K562 (cell line): Measurements from ENCODE around the gene TRAK1. TPM values are rescaled to one million over a fixed set of nuclear protein-coding genes. Genes with fewer than 3 reads are reported as not detected.

Experiments used
- ATAC-seq: fragments of 200-7000 bp; cut with Tn5 transposase; 3 replicates; pipeline ENCODE4 v1.9.1; 2020; ENCODE audit warnings: moderate library complexity
- BruUV-seq: library from RNA; stranded (reverse); fragments of 400-500 nt; replicated peaks from 2 replicates; lab custom pipeline; 2021; lab: Mats Ljungman, UMichigan
- CTCF ChIA-PET: fragments of 300-600 bp; formaldehyde crosslinking; extraction: SDS; loops from one replicate; lab custom pipeline; 2021; ENCODE audit warnings: low intra/inter-chr PET ratio; lab: Yijun Ruan, JAX
- POLR2A ChIA-PET: fragments of 300-600, 350-650 bp; sonication (Branson Sonifier 250); formaldehyde crosslinking; extraction: SDS; loops from one replicate; lab custom pipeline; 2021; ENCODE audit warnings: antibody characterized with exemption, inconsistent platforms; lab: Yijun Ruan, JAX
- DNase-seq, 4 experiments: peaks; one replicate each; pipeline versions ENCODE4 v3.0.0 to v3.0.0-alpha.2; 2011 to 2018; ENCODE audit warnings: low spot score in 3 of 4, mixed read lengths in 3 of 4; ENCODE audit errors: extremely low read depth in 1 of 4
- FAIRE-seq: peaks from 2 replicates; lab custom pipeline; 2011; peaks lifted over from hg19 to GRCh38; lab: Jason Lieb, UNC
- H2AFZ ChIP-seq: 2 replicates; pipeline ENCODE4 v1.6.0; 2011; ENCODE audit warnings: low read depth, low read length, control low read depth, inconsistent platforms
- H3K27ac ChIP-seq: fragments of 200-600 bp; 3 replicates; pipeline ENCODE4 v1.8.0; 2011; ENCODE audit warnings: low read depth, mild to moderate bottlenecking, control low read depth, inconsistent platforms, low read length, moderate library complexity, mixed read lengths; ENCODE audit errors: extremely low read depth
- H3K27me3 ChIP-seq, 2 experiments: fragments of 300-600 bp in 1 of 2; 2 replicates in 1 of 2; 3 replicates in 1 of 2; pipeline versions ENCODE4 v1.6.0 to v1.8.0; 2011; ENCODE audit warnings: inconsistent platforms in 2 of 2, low read length in 2 of 2, mild to moderate bottlenecking in 1 of 2, mixed read lengths in 1 of 2, moderate library complexity in 1 of 2; ENCODE audit not compliant: control insufficient read depth in 2 of 2, insufficient read depth in 2 of 2
- H3K36me3 ChIP-seq: fragments of 300-600 bp; 3 replicates; pipeline ENCODE4 v1.8.0; 2011; ENCODE audit warnings: mild to moderate bottlenecking, low read length, inconsistent platforms; ENCODE audit not compliant: control insufficient read depth, insufficient read depth
- H3K4me1 ChIP-seq, 2 experiments: fragments of 200-600 bp in 1 of 2; replicated peaks in 1 of 2; 2 replicates in 1 of 2; 3 replicates in 1 of 2; pipeline versions ENCODE4 v1.5.1 to v1.8.0; 2011; ENCODE audit warnings: inconsistent platforms in 2 of 2, low read length in 2 of 2, mild to moderate bottlenecking in 1 of 2, mixed read lengths in 1 of 2, moderate library complexity in 1 of 2; ENCODE audit not compliant: control insufficient read depth in 2 of 2, insufficient read depth in 2 of 2
- H3K4me2 ChIP-seq: 2 replicates; pipeline ENCODE4 v1.6.1; 2011; ENCODE audit warnings: low read length, control low read depth, inconsistent platforms, mixed read lengths; ENCODE audit not compliant: insufficient read depth
- H3K4me3 ChIP-seq: fragments of 200-600 bp; sonication (generic), shearing (Covaris generic); 2 replicates; pipeline ENCODE4 v1.5.1; 2016; ENCODE audit warnings: control low read depth, inconsistent platforms
- H3K79me2 ChIP-seq: fragments of 200-600 bp; 3 replicates; pipeline ENCODE4 v1.8.0; 2011; ENCODE audit warnings: low read length, inconsistent platforms; ENCODE audit not compliant: control insufficient read depth, insufficient read depth
- H3K9ac ChIP-seq, 2 experiments: 2 replicates each; pipeline versions ENCODE4 v1.6.0 to v1.6.1; 2011; ENCODE audit warnings: low read depth in 2 of 2, low read length in 2 of 2, control low read depth in 1 of 2, inconsistent platforms in 1 of 2, mild to moderate bottlenecking in 1 of 2, mixed read lengths in 1 of 2; ENCODE audit not compliant: insufficient read depth in 1 of 2
- H3K9me1 ChIP-seq: one replicate; pipeline ENCODE4 v1.6.0; 2011; ENCODE audit warnings: inconsistent platforms, mild to moderate bottlenecking, low read length, moderate library complexity; ENCODE audit not compliant: control insufficient read depth, insufficient read depth
- H3K9me3 ChIP-seq: replicated peaks from 2 replicates; pipeline ENCODE4 v1.5.1; 2011; ENCODE audit warnings: low read depth, low read length, inconsistent platforms; ENCODE audit not compliant: control insufficient read depth, insufficient read depth
- H4K20me1 ChIP-seq: replicated peaks from 2 replicates; pipeline ENCODE4 v1.6.1; 2011; ENCODE audit warnings: low read length, inconsistent platforms, mixed read lengths; ENCODE audit not compliant: control insufficient read depth, insufficient read depth
- ARHGAP35 ChIP-seq: fragments of 450-650 bp; IDR thresholded peaks from 2 replicates; pipeline ENCODE4 v1.6.1; 2018; ENCODE audit not compliant: partially characterized antibody
- ARID2 ChIP-seq: fragments of 450-650 bp; IDR thresholded peaks from 2 replicates; pipeline ENCODE4 v1.6.1; 2017; ENCODE audit warnings: antibody characterized with exemption, mild to moderate bottlenecking
- CBFB ChIP-seq: sonication (generic); formaldehyde crosslinking; IDR thresholded peaks from 2 replicates; pipeline ENCODE4 v1.4.0; 2020; ENCODE audit warnings: mild to moderate bottlenecking, missing genetic modification reagents
- CSDE1 ChIP-seq, 2 experiments: fragments of 450-650 bp; IDR thresholded peaks; 2 replicates each; pipeline ENCODE4 v1.6.1; 2016; ENCODE audit warnings: mild to moderate bottlenecking in 1 of 2
- FOSL1 ChIP-seq: fragments of 200-800 bp; sonication (Bioruptor generic); conservative IDR thresholded peaks from 2 replicates; pipeline ENCODE4 v1.6.1; 2016; ENCODE audit warnings: missing genetic modification characterization, missing compliant biosample characterization
- SETDB1 ChIP-seq: IDR thresholded peaks from one replicate; pipeline ENCODE4 v1.6.1; 2012; ENCODE audit warnings: low read length, control low read depth, inconsistent platforms
- U2AF2 ChIP-seq: fragments of 200-400 bp; formaldehyde crosslinking; optimal IDR thresholded peaks from 2 replicates; pipeline ENCODE3; 2017; ENCODE audit warnings: low read depth, mild to moderate bottlenecking, low read length
- ZEB2 ChIP-seq: fragments of 450-650 bp; IDR thresholded peaks from 2 replicates; pipeline ENCODE4 v1.6.1; 2016
- ZNF212 ChIP-seq: fragments of 450-650 bp; formaldehyde crosslinking; IDR thresholded peaks from 2 replicates; pipeline ENCODE4 v1.4.0; 2020; ENCODE audit warnings: mild to moderate bottlenecking
- ZNF217 ChIP-seq: sonication (generic); formaldehyde crosslinking; IDR thresholded peaks from 2 replicates; pipeline ENCODE4 v1.8.0; 2022; ENCODE audit warnings: mild to moderate bottlenecking, missing genetic modification reagents
- WGBS: fragments of 100-300 bp; shearing (Covaris generic); methylation state at CpG from one replicate; pipeline ENCODE4 v1.1.6; 2016; ENCODE audit warnings: low coverage, mixed read lengths; ENCODE audit not compliant: insufficient coverage; ENCODE audit errors: missing lambda C conversion rate; 5-methylcytosine and 5-hydroxymethylcytosine counted together
- in situ Hi-C: fragments of 300-500 bp; cut with MboI; formaldehyde crosslinking; loops from 4 replicates; pipeline ENCODE4 v1.15.0; 2018; ENCODE audit warnings: inconsistent platforms, mixed read lengths
- intact Hi-C: fragments of 100-400 bp; cut with micrococcal nuclease; formaldehyde crosslinking; loops from 2 replicates; pipeline ENCODE4 v1.14.2; 2022
- polyA plus RNA-seq, 8 experiments: library from polyadenylated mRNA; depleted of rRNA in 4 of 8; stranded (reverse) in 5 of 8; unstranded in 3 of 8; fragments of >200 nt; fragmentation: Nextera tagmentation in 2 of 8; fragmentation: Illumina TruSeq in 1 of 8; extraction: Ambion mirVana in 2 of 8; extraction: Trizol in 1 of 8; gene quantifications; 2 replicates each; pipeline versions ENCODE4 v1.2.1 to v1.2.3, GENCODE V29; 2011 to 2014; ENCODE audit warnings: inconsistent platforms in 1 of 8, missing spikeins in 1 of 8
- total RNA-seq, 7 experiments: library from RNA; depleted of rRNA in 6 of 7; stranded (reverse); fragments of >200 nt in 6 of 7; fragmentation: Illumina TruSeq in 2 of 7; extraction: Trizol in 2 of 7; gene quantifications; 2 replicates each; pipeline versions ENCODE4 v1.2.1 to v1.2.3, GENCODE V29; 2011 to 2021; ENCODE audit warnings: low replicate concordance in 1 of 7
- TF ChIP-seq, protein P1 (sequence below), 3 experiments: IDR thresholded peaks in 2 of 3; conservative IDR thresholded peaks in 1 of 3; 2 replicates each; pipeline ENCODE4 v1.5.1; 2011 to 2012; ENCODE audit warnings: low read length in 3 of 3, mild to moderate bottlenecking in 3 of 3, control low read depth in 2 of 3, improper control_type of control experiment in 1 of 3, inconsistent platforms in 1 of 3, low read depth in 1 of 3, mixed read lengths in 1 of 3, moderate library complexity in 1 of 3; ENCODE audit not compliant: insufficient read depth in 2 of 3
- TF ChIP-seq, protein P2 (sequence below): sonication (generic); formaldehyde crosslinking; IDR thresholded peaks from 2 replicates; pipeline ENCODE4 v1.8.0; 2022; ENCODE audit warnings: missing genetic modification reagents, mild to moderate bottlenecking, moderate library complexity, borderline replicate concordance
- TF ChIP-seq, protein P3 (sequence below): fragments of 450-650 bp; IDR thresholded peaks from 2 replicates; pipeline ENCODE4 v1.7.0; 2016; ENCODE audit warnings: borderline replicate concordance
- TF ChIP-seq, protein P4 (sequence below): fragments of 250-450 bp; sonication (Bioruptor Pico); IDR thresholded peaks from 2 replicates; pipeline ENCODE4 v1.8.0; 2022; ENCODE audit warnings: inconsistent platforms, mild to moderate bottlenecking, moderate library complexity, borderline replicate concordance

TRAK1 gene
- total and polyA plus RNA-seq, 9 of the 15 experiments (the other 6 are each of a cell fraction or from before 2014, with no cell fraction given): 5.3 to 28.5 (median 17.5) TPM

DNA sequence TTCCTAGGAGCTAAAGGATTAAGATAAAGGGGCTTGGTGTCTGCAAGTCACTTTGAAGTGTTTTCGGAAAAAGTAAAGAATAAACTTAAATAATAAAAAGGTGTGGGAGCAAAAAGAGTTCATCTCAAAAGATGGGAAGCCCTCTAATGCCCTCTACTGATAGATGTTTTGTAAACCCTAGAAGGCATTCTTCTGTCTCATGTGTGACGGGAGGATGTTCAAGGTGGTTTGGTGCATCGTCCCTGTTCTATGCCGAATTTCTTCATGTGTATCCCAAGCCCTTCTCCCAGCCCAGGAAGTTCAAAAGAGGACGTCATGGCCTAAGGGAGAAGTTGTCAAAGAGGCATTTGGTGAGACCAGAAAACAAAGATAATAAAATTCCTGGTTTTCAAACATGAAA lies 137.6 kb downstream of the TRAK1 start:
- FAIRE-seq: no peak
- WGBS: 2% methylated on average over 5 of the region's 5 CpGs
- Histone ChIP-seq H3K9ac (no peak overlapping the region), H3K27me3 (peaks cover 7 to 21% of the 10 kb centered on the region in 2 experiments; a peak in 4 of 5 replicates), H3K9me1 (no peaks in the 10 kb centered on the region), H3K36me3 (no peaks in the 10 kb centered on the region), H3K4me3 (no peak overlapping the region), H3K4me1 (peaks cover 0 to 4% of the 10 kb centered on the region in 2 experiments; a peak in 2 of 5 replicates), H3K79me2 (no peaks in the 10 kb centered on the region), H3K4me2 (no peak overlapping the region), H4K20me1 (0 out of 2 replicates have a peak, but pooled peaks cover 4% of the 10 kb centered on the region), H2AFZ (no peak overlapping the region), H3K27ac (no peak overlapping the region), H3K9me3 (no peaks in the 10 kb centered on the region)
- POLR2A ChIA-PET: interaction anchor here (1.4 kb wide), 1 partner anchor 16 kb away, joined by 4 read pairs; no protein-coding TSS in a partner anchor
- in situ Hi-C loops (loop anchor here (10.0 kb wide), 1 partner anchor 216 kb away; no protein-coding TSS in a partner anchor), intact Hi-C loops (loop anchor here (1.0 kb wide), 2 partner anchors 111 to 334 kb away; no protein-coding TSS in a partner anchor)
- 0 out of 3 replicates have a peak, but pooled peaks have one; percentile 27 for ATAC-seq
- BruUV-seq: no TSS peak
- peak in 2 of 4 experiments; percentile 31 to 34 for DNase-seq
- CTCF ChIA-PET: interaction anchor here (0.5 to 3.6 kb wide), 5 partner anchors 115 to 1486 kb away, joined by 3 to 32 read pairs (median 5); no protein-coding TSS in a partner anchor
- TF ChIP-seq ARHGAP35 (no peak), U2AF2 (no peak), ZNF212 (CRISPR knock-in tag) (no peak), ZNF217 (CRISPR knock-in tag) (no peak), FOSL1 (tag) (no peak), CSDE1 (IDR thresholded peaks at IDR 0.05) (no peak), SETDB1 (no peak), CBFB (CRISPR knock-in tag) (no peak), ARID2 (0 out of 2 replicates have a peak, but pooled peaks have one; percentile 10), ZEB2 (no peak)
- TF ChIP-seq, protein P1, sequence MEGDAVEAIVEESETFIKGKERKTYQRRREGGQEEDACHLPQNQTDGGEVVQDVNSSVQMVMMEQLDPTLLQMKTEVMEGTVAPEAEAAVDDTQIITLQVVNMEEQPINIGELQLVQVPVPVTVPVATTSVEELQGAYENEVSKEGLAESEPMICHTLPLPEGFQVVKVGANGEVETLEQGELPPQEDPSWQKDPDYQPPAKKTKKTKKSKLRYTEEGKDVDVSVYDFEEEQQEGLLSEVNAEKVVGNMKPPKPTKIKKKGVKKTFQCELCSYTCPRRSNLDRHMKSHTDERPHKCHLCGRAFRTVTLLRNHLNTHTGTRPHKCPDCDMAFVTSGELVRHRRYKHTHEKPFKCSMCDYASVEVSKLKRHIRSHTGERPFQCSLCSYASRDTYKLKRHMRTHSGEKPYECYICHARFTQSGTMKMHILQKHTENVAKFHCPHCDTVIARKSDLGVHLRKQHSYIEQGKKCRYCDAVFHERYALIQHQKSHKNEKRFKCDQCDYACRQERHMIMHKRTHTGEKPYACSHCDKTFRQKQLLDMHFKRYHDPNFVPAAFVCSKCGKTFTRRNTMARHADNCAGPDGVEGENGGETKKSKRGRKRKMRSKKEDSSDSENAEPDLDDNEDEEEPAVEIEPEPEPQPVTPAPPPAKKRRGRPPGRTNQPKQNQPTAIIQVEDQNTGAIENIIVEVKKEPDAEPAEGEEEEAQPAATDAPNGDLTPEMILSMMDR (IDR thresholded peaks at IDR 0.05 in 2 of 3, conservative IDR thresholded peaks at IDR 0.05 in 1 of 3; ENCODE audit: insufficient read depth in 2 of 3, low read depth in 1 of 3, low read length in 3 of 3): peak; percentile 46 to 71 (median 50); a peak in 4 of 6 replicates
- TF ChIP-seq, protein P2, sequence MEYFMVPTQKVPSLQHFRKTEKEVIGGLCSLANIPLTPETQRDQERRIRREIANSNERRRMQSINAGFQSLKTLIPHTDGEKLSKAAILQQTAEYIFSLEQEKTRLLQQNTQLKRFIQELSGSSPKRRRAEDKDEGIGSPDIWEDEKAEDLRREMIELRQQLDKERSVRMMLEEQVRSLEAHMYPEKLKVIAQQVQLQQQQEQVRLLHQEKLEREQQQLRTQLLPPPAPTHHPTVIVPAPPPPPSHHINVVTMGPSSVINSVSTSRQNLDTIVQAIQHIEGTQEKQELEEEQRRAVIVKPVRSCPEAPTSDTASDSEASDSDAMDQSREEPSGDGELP (CRISPR knock-in tag): no peak
- TF ChIP-seq, protein P3, sequence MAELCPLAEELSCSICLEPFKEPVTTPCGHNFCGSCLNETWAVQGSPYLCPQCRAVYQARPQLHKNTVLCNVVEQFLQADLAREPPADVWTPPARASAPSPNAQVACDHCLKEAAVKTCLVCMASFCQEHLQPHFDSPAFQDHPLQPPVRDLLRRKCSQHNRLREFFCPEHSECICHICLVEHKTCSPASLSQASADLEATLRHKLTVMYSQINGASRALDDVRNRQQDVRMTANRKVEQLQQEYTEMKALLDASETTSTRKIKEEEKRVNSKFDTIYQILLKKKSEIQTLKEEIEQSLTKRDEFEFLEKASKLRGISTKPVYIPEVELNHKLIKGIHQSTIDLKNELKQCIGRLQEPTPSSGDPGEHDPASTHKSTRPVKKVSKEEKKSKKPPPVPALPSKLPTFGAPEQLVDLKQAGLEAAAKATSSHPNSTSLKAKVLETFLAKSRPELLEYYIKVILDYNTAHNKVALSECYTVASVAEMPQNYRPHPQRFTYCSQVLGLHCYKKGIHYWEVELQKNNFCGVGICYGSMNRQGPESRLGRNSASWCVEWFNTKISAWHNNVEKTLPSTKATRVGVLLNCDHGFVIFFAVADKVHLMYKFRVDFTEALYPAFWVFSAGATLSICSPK: peak; percentile 78; the same call in 1 of the 2 replicates
- TF ChIP-seq, protein P4, sequence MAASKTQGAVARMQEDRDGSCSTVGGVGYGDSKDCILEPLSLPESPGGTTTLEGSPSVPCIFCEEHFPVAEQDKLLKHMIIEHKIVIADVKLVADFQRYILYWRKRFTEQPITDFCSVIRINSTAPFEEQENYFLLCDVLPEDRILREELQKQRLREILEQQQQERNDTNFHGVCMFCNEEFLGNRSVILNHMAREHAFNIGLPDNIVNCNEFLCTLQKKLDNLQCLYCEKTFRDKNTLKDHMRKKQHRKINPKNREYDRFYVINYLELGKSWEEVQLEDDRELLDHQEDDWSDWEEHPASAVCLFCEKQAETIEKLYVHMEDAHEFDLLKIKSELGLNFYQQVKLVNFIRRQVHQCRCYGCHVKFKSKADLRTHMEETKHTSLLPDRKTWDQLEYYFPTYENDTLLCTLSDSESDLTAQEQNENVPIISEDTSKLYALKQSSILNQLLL: no peak
